BE2C (cell line): ENCODE measurements around the gene UGT1A8.
"Not testable (repeated sequence)": the region's sequence is repeated elsewhere in the genome, so short reads cannot be mapped to it uniquely, and the experiment has no call there.

Source experiments
- DNase-seq: peaks from one replicate; pipeline ENCODE4 v3.0.0-alpha.2; 2020
- H3K27me3 ChIP-seq: fragments of 250-450 bp; sonication (Bioruptor Pico); 2 replicates; pipeline ENCODE4 v1.5.1; 2020; ENCODE audit warnings: mild to moderate bottlenecking
- H3K36me3 ChIP-seq: fragments of 250-450 bp; sonication (Bioruptor Pico); 2 replicates; pipeline ENCODE4 v1.5.1; 2020; ENCODE audit warnings: mild to moderate bottlenecking
- H3K4me1 ChIP-seq: fragments of 250-450 bp; sonication (Bioruptor Pico); 2 replicates; pipeline ENCODE4 v1.5.1; 2020
- H3K4me3 ChIP-seq: 2 replicates; pipeline ENCODE4 v1.5.1; 2011; ENCODE audit warnings: low read depth, low read length
- H3K9me3 ChIP-seq: fragments of 250-450 bp; sonication (Bioruptor Pico); 2 replicates; pipeline ENCODE4 v1.5.1; 2020
- CTCF ChIP-seq: IDR thresholded peaks from 2 replicates; pipeline ENCODE4 v1.5.1; 2012; ENCODE audit warnings: mild to moderate bottlenecking, low read depth, low read length

The UGT1A8 gene

DNA sequence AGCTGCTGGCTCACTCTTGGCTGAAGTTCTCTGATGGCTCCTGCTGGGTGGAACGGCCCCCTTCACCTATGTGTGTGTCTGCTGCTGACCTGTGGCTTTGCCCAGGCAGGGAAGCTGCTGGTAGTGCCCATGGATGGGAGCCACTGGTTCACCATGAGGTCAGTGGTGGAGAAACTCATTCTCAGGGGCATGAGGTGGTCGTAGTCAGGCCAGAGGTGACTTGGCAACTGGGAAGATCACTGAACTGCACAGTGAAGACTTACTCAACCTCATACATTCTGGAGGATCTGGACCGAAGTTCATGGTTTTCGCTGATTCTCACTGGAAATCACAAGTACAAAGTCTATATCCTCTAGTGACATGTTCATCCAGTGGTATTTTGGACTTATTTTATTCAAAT is 13.9 kb upstream of the UGT1A8 start:
- H3K27me3 ChIP-seq = no peaks in the 10 kb centered on the region
- H3K9me3 ChIP-seq = no peaks in the 10 kb centered on the region
- no peak for TF ChIP-seq CTCF
- DNase-seq = no peak
- no peak overlapping the region for H3K4me3 ChIP-seq
- no peaks in the 10 kb centered on the region for H3K4me1 ChIP-seq
- H3K36me3 ChIP-seq = no peaks in the 10 kb centered on the region

- DNase-seq = no peak
- no peak for TF ChIP-seq CTCF
- Histone ChIP-seq H3K9me3 (peaks cover 5% of the 10 kb centered on the region; the same call in 1 of the 2 replicates), H3K27me3 (no peaks in the 10 kb centered on the region), H3K4me3 (no peak overlapping the region), H3K36me3 (no peaks in the 10 kb centered on the region), H3K4me1 (no peaks in the 10 kb centered on the region)
Measured at GRCh38 chr2:233604826-233605225, 12.6 kb upstream of the UGT1A8 start.

GRCh38 chr2:233605680-233606079 is 11.8 kb upstream of the UGT1A8 start:
- no peaks in the 10 kb centered on the region for H3K27me3 ChIP-seq
- DNase-seq = no peak
- no peak overlapping the region for H3K4me3 ChIP-seq
- peaks cover 5% of the 10 kb centered on the region; the same call in 1 of the 2 replicates for H3K9me3 ChIP-seq
- no peak for TF ChIP-seq CTCF
- no peaks in the 10 kb centered on the region for H3K4me1 ChIP-seq
- H3K36me3 ChIP-seq = no peaks in the 10 kb centered on the region

- Histone ChIP-seq H3K4me3 (no peak overlapping the region), H3K27me3 (no peaks in the 10 kb centered on the region), H3K9me3 (peaks cover 5% of the 10 kb centered on the region; the same call in 1 of the 2 replicates), H3K4me1 (no peaks in the 10 kb centered on the region), H3K36me3 (no peaks in the 10 kb centered on the region)
- no peak for DNase-seq
- TF ChIP-seq CTCF = no peak
Measured at GRCh38 chr2:233611284-233611683, 6.1 kb upstream of the UGT1A8 start.

GRCh38 chr2:233620204-233620603 is 2.8 kb downstream of the UGT1A8 start:
- H3K9me3 ChIP-seq = no peaks in the 10 kb centered on the region
- no peaks in the 10 kb centered on the region for H3K4me1 ChIP-seq
- H3K27me3 ChIP-seq = peaks cover 3% of the 10 kb centered on the region
- no peak overlapping the region for H3K4me3 ChIP-seq
- no peak for DNase-seq
- TF ChIP-seq CTCF = no peak
- no peaks in the 10 kb centered on the region for H3K36me3 ChIP-seq

- H3K9me3 ChIP-seq, H3K27me3 ChIP-seq, DNase-seq, H3K36me3 ChIP-seq, H3K4me1 ChIP-seq, H3K4me3 ChIP-seq: not testable (repeated sequence)
Measured at GRCh38 chr2:233621863-233622262, 4.4 kb downstream of the UGT1A8 start.

DNA sequence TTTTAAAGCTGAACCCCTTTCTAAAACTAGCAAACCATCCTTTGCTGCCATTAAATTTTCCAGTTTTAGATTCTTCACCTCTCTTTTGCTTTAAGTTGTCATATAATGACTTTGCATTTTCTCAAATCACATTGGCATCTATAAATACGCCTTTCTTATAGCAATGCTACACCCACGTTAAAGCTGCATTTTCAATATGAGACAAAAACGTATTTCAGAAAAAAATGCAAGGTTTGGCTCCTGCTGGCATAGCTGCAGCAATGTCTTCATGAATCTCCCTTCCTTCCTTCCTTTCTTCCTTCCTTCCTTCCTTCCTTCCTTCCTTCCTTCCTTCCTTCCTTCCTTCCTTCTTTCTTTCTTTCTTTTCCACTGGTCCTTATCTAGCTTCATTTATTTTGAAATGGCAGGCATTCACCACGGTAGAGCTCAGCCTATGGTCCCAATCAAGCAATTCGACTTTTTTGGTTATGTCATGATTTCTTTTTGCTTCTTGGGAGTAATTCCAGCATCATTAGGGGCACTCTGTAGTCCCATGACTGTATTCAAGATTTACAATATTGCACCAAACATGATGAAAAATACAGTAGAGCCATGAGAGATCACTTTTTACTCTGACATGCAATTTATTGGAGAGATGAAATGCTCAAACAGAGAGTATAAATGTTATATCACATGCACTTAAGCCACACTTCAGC is 10.0 kb downstream of the UGT1A8 start:
- Histone ChIP-seq H3K4me3 (no peak overlapping the region), H3K27me3 (no peaks in the 10 kb centered on the region), H3K9me3 (no peaks in the 10 kb centered on the region), H3K36me3 (no peaks in the 10 kb centered on the region), H3K4me1 (no peaks in the 10 kb centered on the region)
- TF ChIP-seq CTCF = no peak
- DNase-seq = no peak

DNA sequence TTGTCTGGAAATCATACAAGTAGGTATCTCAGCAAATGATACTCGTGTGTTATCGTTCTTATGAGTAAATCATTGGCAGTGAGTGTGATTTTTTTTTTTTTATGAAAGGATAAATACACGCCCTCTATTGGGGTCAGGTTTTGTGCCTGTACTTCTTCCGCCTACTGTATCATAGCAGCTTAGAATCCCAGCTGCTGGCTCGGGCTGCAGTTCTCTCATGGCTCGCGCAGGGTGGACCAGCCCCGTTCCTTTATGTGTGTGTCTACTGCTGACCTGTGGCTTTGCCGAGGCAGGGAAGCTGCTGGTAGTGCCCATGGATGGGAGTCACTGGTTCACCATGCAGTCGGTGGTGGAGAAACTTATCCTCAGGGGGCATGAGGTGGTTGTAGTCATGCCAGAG is 18.9 kb downstream of the UGT1A8 start, which contains the start of gene UGT1A10:
UGT1A10 (plus strand) TSS at position 143 of the 400 bp plus-strand sequence; CDS start at position 218, 75 bp downstream.
- H3K27me3 ChIP-seq, DNase-seq, H3K9me3 ChIP-seq, H3K36me3 ChIP-seq, H3K4me3 ChIP-seq, H3K4me1 ChIP-seq: not testable (repeated sequence)
